Trophoblast cell (in vitro differentiated cells and primary cell): ENCODE results near the gene FIGNL2.

Experiments used
- DNase-seq, 2 donors: peaks; one replicate each; pipeline ENCODE4 v3.0.0-alpha.2; 2016
- H2AFZ ChIP-seq: 2 replicates; pipeline ENCODE4 v1.6.1; 2013; ENCODE audit warnings: low read length, moderate library complexity, mild to moderate bottlenecking; ENCODE audit not compliant: insufficient read depth, poor library complexity
- H2AK5ac ChIP-seq: 2 replicates; pipeline ENCODE4 v1.6.1; 2013; ENCODE audit warnings: mild to moderate bottlenecking, low read length
- H2BK120ac ChIP-seq: 2 replicates; pipeline ENCODE4 v1.6.1; 2013; ENCODE audit warnings: low read length, mild to moderate bottlenecking, moderate library complexity; ENCODE audit not compliant: insufficient read depth, poor library complexity
- H2BK12ac ChIP-seq: 2 replicates; pipeline ENCODE4 v1.6.1; 2013; ENCODE audit warnings: mild to moderate bottlenecking, low read length, moderate library complexity
- H2BK5ac ChIP-seq: 2 replicates; pipeline ENCODE4 v1.6.1; 2013; ENCODE audit warnings: low read length, low read depth, moderate library complexity, mild to moderate bottlenecking; ENCODE audit not compliant: poor library complexity
- H3K14ac ChIP-seq: 2 replicates; pipeline ENCODE4 v1.6.1; 2013; ENCODE audit warnings: mild to moderate bottlenecking, low read length
- H3K18ac ChIP-seq: 2 replicates; pipeline ENCODE4 v1.6.1; 2013; ENCODE audit warnings: mild to moderate bottlenecking, low read length
- H3K23ac ChIP-seq: 2 replicates; pipeline ENCODE4 v1.6.1; 2013; ENCODE audit warnings: low read length
- H3K27ac ChIP-seq: 2 replicates; pipeline ENCODE4 v1.5.1; 2013; ENCODE audit warnings: low read depth, mild to moderate bottlenecking, inconsistent platforms, low read length, moderate library complexity
- H3K27me3 ChIP-seq: 2 replicates; pipeline ENCODE4 v1.6.1; 2013; ENCODE audit warnings: inconsistent platforms, mild to moderate bottlenecking, low read length, moderate library complexity; ENCODE audit not compliant: insufficient read depth
- H3K36me3 ChIP-seq, 2 experiments: 1 replicate in 1 of 2; 2 replicates in 1 of 2; pipeline ENCODE4 v1.6.1; 2013; ENCODE audit warnings: low read length in 2 of 2, mild to moderate bottlenecking in 2 of 2, moderate library complexity in 1 of 2; ENCODE audit not compliant: insufficient read depth in 2 of 2, control insufficient read depth in 1 of 2
- H3K4ac ChIP-seq: 2 replicates; pipeline ENCODE4 v1.6.1; 2013; ENCODE audit warnings: low read depth, mild to moderate bottlenecking, low read length, moderate library complexity
- H3K4me1 ChIP-seq, 2 experiments: 1 replicate in 1 of 2; 2 replicates in 1 of 2; pipeline ENCODE4 v1.6.1; 2013; ENCODE audit warnings: low read length in 2 of 2, mild to moderate bottlenecking in 2 of 2, moderate library complexity in 1 of 2; ENCODE audit not compliant: insufficient read depth in 2 of 2, control insufficient read depth in 1 of 2
- H3K4me2 ChIP-seq: 2 replicates; pipeline ENCODE4 v1.6.1; 2013; ENCODE audit warnings: inconsistent platforms, mild to moderate bottlenecking, low read length, moderate library complexity
- H3K4me3 ChIP-seq: 2 replicates; pipeline ENCODE4 v1.5.1; 2013; ENCODE audit warnings: mild to moderate bottlenecking, low read depth, low read length, inconsistent platforms
- H3K79me1 ChIP-seq: one replicate; pipeline ENCODE4 v1.6.1; 2013; ENCODE audit warnings: low read length
- H3K79me2 ChIP-seq: 2 replicates; pipeline ENCODE4 v1.6.1; 2013; ENCODE audit warnings: low read length, mild to moderate bottlenecking; ENCODE audit not compliant: control insufficient read depth, insufficient read depth, poor library complexity
- H3K9ac ChIP-seq: 2 replicates; pipeline ENCODE4 v1.6.1; 2013; ENCODE audit warnings: mild to moderate bottlenecking, low read length
- H3K9me3 ChIP-seq: 2 replicates; pipeline ENCODE4 v1.6.1; 2013; ENCODE audit warnings: low read depth, mild to moderate bottlenecking, control low read depth, inconsistent platforms, low read length; ENCODE audit not compliant: insufficient read depth
- H4K12ac ChIP-seq: 2 replicates; pipeline ENCODE4 v1.6.1; 2013; ENCODE audit warnings: low read depth, mild to moderate bottlenecking, low read length, moderate library complexity
- H4K8ac ChIP-seq: 2 replicates; pipeline ENCODE4 v1.6.1; 2013; ENCODE audit warnings: low read depth, mild to moderate bottlenecking, low read length, moderate library complexity
- H4K91ac ChIP-seq: one replicate; pipeline ENCODE4 v1.6.1; 2013; ENCODE audit warnings: low read depth, mild to moderate bottlenecking, low read length, moderate library complexity
- WGBS: extraction: QIAGEN DNeasy Blood & Tissue Kit; methylation state at CpG from one replicate; pipeline ENCODE4 v1.1.7; 2013; ENCODE audit warnings: missing lambda C conversion rate; ENCODE audit not compliant: insufficient read length, insufficient coverage; ENCODE audit errors: extremely low coverage; 5-methylcytosine and 5-hydroxymethylcytosine counted together

The FIGNL2 gene

DNA sequence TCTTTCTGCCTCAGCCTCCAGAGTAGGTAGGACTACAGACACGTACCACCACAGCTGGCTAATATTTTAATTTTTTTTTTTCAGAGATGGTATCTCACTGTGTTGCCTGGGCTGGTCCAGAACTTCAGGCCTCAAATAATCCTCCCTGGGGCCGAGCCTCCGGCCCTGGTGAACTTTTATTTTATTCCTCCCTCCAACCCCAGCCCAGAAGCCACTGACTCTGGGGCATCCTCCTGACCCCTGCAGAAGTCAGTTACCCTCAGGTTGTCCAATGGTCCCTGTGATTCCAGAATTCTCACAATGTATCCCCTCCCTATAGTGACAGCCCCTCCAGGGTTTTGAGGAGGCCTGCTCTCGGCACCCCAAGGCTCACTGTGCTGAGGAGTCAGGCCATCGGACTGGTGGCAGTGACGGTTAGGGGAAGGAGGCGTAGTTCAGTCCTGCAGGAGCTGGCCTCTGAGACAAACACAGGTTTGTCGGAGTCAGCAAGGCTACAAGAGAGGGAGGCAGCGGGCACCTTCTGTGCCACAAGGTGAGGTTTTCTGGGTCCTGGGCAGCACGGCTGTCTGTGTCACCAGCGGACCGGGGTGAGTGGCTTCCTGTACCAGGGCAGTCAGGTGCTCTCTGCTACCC is 19.4 kb upstream of the FIGNL2 start:
- peaks cover 39 to 49% of the 10 kb centered on the region in 2 experiments for H3K4me1 ChIP-seq
- H2BK12ac ChIP-seq, result peak overlapping the region; percentile 82
- H2BK120ac ChIP-seq, result peak overlapping the region; percentile 84
- H3K23ac ChIP-seq, result no peak overlapping the region
- H2AFZ ChIP-seq, result no peak overlapping the region
- H2BK5ac ChIP-seq, result peak overlapping the region; percentile 0
- peak overlapping the region; percentile 41 for H3K18ac ChIP-seq
- no peaks in the 10 kb centered on the region for H3K9me3 ChIP-seq
- H3K27me3 ChIP-seq, result no peaks in the 10 kb centered on the region
- no peak overlapping the region for H3K9ac ChIP-seq
- H3K4me2 ChIP-seq, result peak overlapping the region; percentile 94
- peak overlapping the region; percentile 66 for H3K4ac ChIP-seq
- H3K14ac ChIP-seq, result peak overlapping the region; percentile 60
- H3K4me3 ChIP-seq, result no peak overlapping the region
- peak overlapping the region; percentile 23 for H4K8ac ChIP-seq
- no peaks in the 10 kb centered on the region for H3K36me3 ChIP-seq
- no peak for DNase-seq
- H4K91ac ChIP-seq, result peak overlapping the region; percentile 87
- H4K12ac ChIP-seq, result no peak overlapping the region
- H3K79me2 ChIP-seq, result no peaks in the 10 kb centered on the region
- H3K79me1 ChIP-seq, result peaks cover 34% of the 10 kb centered on the region
- no CpG with 5 or more reads among the region's 12 CpGs for WGBS
- peak overlapping the region; percentile 61 for H2AK5ac ChIP-seq
- H3K27ac ChIP-seq, result no peak overlapping the region

DNA sequence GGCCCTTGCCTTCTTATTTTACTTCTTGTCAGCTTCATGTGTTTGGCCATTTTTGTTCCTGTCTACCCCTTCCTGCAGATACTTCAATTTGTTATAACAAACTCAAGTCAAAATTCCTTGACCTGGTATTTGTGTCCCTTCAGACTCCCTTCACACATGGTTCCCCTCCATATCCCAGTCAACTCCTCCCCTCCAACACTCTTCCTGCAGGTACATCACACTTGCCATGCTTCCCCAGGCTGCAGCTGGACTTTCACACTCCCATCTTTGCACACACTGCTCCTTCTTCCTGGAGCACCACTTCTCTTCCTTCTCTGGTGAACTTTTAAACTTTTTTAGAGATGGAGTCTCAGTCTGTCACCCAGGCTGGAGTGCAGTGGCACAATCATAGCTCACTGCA is 18.9 kb upstream of the FIGNL2 start:
- H4K8ac ChIP-seq, result no peak overlapping the region
- no peak overlapping the region for H4K12ac ChIP-seq
- no peaks in the 10 kb centered on the region for H3K9me3 ChIP-seq
- no peak overlapping the region for H3K4me2 ChIP-seq
- H3K27me3 ChIP-seq, result no peaks in the 10 kb centered on the region
- no peak overlapping the region for H3K27ac ChIP-seq
- H2AK5ac ChIP-seq, result no peak overlapping the region
- H3K4me1 ChIP-seq, result peaks cover 39 to 49% of the 10 kb centered on the region in 2 experiments
- H3K18ac ChIP-seq, result no peak overlapping the region
- no peaks in the 10 kb centered on the region for H3K36me3 ChIP-seq
- no peak for DNase-seq
- no peaks in the 10 kb centered on the region for H3K79me2 ChIP-seq
- no peak overlapping the region for H3K9ac ChIP-seq
- H2BK5ac ChIP-seq, result no peak overlapping the region
- no peak overlapping the region for H2BK120ac ChIP-seq
- H3K23ac ChIP-seq, result no peak overlapping the region
- peak overlapping the region; percentile 4 for H4K91ac ChIP-seq
- no peak overlapping the region for H3K4me3 ChIP-seq
- H3K79me1 ChIP-seq, result peaks cover 34% of the 10 kb centered on the region
- no peak overlapping the region for H3K4ac ChIP-seq
- H3K14ac ChIP-seq, result no peak overlapping the region
- H2BK12ac ChIP-seq, result no peak overlapping the region
- no peak overlapping the region for H2AFZ ChIP-seq

DNA sequence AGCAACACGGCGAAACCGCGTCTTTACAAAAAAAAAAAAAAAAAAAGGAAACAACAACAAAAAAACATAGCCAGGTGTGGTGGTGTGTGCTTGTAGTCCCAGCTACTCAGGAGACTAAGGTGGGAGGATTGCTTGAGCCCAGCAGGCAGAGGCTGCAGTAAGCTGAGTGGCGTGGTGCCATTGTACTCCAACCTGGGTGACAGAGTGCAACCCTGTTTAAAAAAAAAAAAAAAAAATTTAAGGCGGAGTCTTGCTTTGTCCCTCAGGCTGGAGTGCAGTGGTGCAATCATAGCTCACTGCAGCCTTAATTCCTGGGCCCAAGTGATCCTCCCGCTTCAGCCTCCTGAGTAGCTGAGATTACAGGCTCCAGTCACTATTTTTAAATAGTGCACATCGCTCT is 18.2 kb upstream of the FIGNL2 start:
- no peak overlapping the region for H2BK120ac ChIP-seq
- no peak overlapping the region for H2AK5ac ChIP-seq

DNA sequence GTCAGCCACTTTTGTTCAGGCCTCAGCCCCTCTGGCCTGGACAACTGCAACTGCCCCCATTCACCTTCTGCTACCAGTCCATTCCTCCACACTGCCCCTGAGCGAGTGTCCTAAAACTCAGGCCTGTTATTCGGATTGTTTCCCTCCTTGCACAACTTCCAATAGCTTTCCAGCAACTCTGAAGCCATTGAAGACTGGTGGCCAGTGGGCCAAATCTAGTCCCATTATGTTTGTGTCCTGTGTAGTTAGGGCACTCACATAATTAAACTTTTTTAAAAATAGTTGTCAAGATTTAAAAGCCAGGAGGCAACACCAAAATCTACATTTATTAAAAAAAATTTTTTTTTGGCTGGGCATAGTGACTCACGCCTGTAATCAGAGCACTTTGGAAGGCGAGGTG is 17.8 kb upstream of the FIGNL2 start:
- no CpG with 5 or more reads among the region's 4 CpGs for WGBS
- Histone ChIP-seq H3K79me2 (no peaks in the 10 kb centered on the region), H3K14ac (peak overlapping the region; percentile 7), H3K79me1 (peaks cover 34% of the 10 kb centered on the region), H3K23ac (no peak overlapping the region), H3K27ac (peak overlapping the region; percentile 73), H3K27me3 (no peaks in the 10 kb centered on the region), H4K8ac (peak overlapping the region; percentile 11), H3K9me3 (no peaks in the 10 kb centered on the region), H4K91ac (peak overlapping the region; percentile 49), H4K12ac (no peak overlapping the region), H3K36me3 (no peaks in the 10 kb centered on the region), H3K4ac (no peak overlapping the region), H2AK5ac (no peak overlapping the region), H3K4me3 (no peak overlapping the region), H3K18ac (no peak overlapping the region), H3K9ac (no peak overlapping the region), H2BK5ac (peak overlapping the region; percentile 52), H2BK12ac (peak overlapping the region; percentile 39), H3K4me2 (no peak overlapping the region), H2AFZ (no peak overlapping the region), H2BK120ac (peak overlapping the region; percentile 15), H3K4me1 (peaks cover 39 to 49% of the 10 kb centered on the region in 2 experiments)
- DNase-seq, result no peak

More for the DNA sequence above, 18.2 kb upstream of the FIGNL2 start:
- no CpG with 5 or more reads among the region's 8 CpGs for WGBS
- H3K27ac ChIP-seq, result peak overlapping the region; percentile 18
- H2AFZ ChIP-seq, result no peak overlapping the region
- H3K79me2 ChIP-seq, result no peaks in the 10 kb centered on the region
- H3K79me1 ChIP-seq, result peaks cover 34% of the 10 kb centered on the region
- no peak overlapping the region for H3K23ac ChIP-seq
- H3K18ac ChIP-seq, result no peak overlapping the region
- no peak overlapping the region for H4K8ac ChIP-seq
- H3K4ac ChIP-seq, result no peak overlapping the region
- H4K12ac ChIP-seq, result no peak overlapping the region
- H3K4me3 ChIP-seq, result no peak overlapping the region
- H2BK5ac ChIP-seq, result no peak overlapping the region
- no peaks in the 10 kb centered on the region for H3K9me3 ChIP-seq
- H3K9ac ChIP-seq, result no peak overlapping the region
- H3K14ac ChIP-seq, result no peak overlapping the region
- no peak overlapping the region for H3K4me2 ChIP-seq
- H3K36me3 ChIP-seq, result no peaks in the 10 kb centered on the region
- H3K4me1 ChIP-seq, result peaks cover 39 to 49% of the 10 kb centered on the region in 2 experiments
- H2BK12ac ChIP-seq, result no peak overlapping the region
- no peak overlapping the region for H4K91ac ChIP-seq
- no peaks in the 10 kb centered on the region for H3K27me3 ChIP-seq
- DNase-seq, result peak; percentile 41 to 68
